Jurkat, Clone E6-1 (cell line): ENCODE measurements around the gene UQCR10. TPM values are rescaled to one million over a fixed set of nuclear protein-coding genes. Genes with fewer than 3 reads are reported as not detected.

ENCODE experiments used
- DNase-seq: peaks from one replicate; pipeline ENCODE4 v3.0.0-alpha.2; 2011; ENCODE audit warnings: low read depth, low spot score
- H3K4me3 ChIP-seq: 2 replicates; pipeline ENCODE4 v1.5.1; 2011; ENCODE audit warnings: mild to moderate bottlenecking, low read length, control low read depth, moderate library complexity
- polyA plus RNA-seq: library from polyadenylated mRNA; unstranded; fragments of >200 nt; gene quantifications from one replicate; pipeline ENCODE4 v1.2.1, GENCODE V29; 2012; ENCODE audit warnings: missing spikeins; ENCODE audit not compliant: insufficient read length, insufficient read depth

The UQCR10 gene
- 281 TPM for polyA plus RNA-seq

DNA sequence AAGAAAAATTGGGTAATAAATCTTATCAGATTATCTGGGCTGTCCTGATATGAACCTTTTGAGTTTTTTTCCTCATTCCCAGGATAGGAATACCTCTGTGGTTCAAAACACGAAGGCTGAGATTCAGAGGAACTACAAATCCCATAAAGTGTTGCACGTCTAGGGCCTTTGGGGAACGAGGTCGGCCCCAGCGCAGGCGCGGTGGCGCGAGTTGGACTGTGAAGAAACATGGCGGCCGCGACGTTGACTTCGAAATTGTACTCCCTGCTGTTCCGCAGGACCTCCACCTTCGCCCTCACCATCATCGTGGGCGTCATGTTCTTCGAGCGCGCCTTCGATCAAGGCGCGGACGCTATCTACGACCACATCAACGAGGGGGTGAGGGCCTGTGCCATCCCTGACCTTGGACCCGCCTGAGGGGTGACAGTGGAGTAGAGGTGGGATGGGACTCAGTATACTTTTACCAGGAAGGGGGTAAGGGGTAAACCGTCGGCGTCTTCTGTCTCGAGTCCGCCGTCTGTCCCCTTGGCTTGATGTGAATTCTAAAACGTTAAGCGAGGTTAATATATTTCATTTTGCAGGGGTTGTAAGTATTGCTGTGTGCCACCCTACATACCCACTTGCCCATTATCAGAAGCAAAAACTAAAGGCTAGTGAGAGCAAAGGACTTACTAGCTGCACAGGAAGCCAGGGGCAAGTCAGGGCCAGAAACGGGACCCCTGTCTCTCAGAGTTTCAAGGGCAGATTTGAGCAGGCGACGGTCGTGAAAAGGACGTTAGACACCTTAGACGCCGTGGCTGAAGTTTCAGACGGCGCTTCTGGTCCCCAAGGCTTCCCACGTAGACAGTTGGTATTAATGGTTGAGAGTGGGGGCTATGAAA, at the start of gene UQCR10:
TSS of gene UQCR10 (plus strand) at position 199 of the 881 bp plus-strand sequence. CDS start at position 229, 30 bp downstream.
- peak within 1 kb of the TSS; percentile 100 for H3K4me3 ChIP-seq
- DNase-seq, result peak; percentile 83

- no peak overlapping the region for H3K4me3 ChIP-seq
- no peak for DNase-seq
Measured at GRCh38 chr22:29717789-29718188, 49.4 kb upstream of the UQCR10 start.

GRCh38 chr22:29718949-29719898, 47.9 kb upstream of the UQCR10 start:
- no peak overlapping the region for H3K4me3 ChIP-seq

GRCh38 chr22:29719899-29720645, 47.1 kb upstream of the UQCR10 start, which contains the start of gene CABP7:
Gene CABP7 (plus strand): TSS chr22:29720003. CDS start chr22:29720425, 422 bp downstream.
- H3K4me3 ChIP-seq, result no peak within 1 kb of the TSS
- no peak for DNase-seq

More at GRCh38 chr22:29718949-29719898, 47.9 kb upstream of the UQCR10 start:
- no peak for DNase-seq

- no peak overlapping the region for H3K4me3 ChIP-seq
- DNase-seq, result no peak
Measured at GRCh38 chr22:29720811-29721323, 46.3 kb upstream of the UQCR10 start.

DNA sequence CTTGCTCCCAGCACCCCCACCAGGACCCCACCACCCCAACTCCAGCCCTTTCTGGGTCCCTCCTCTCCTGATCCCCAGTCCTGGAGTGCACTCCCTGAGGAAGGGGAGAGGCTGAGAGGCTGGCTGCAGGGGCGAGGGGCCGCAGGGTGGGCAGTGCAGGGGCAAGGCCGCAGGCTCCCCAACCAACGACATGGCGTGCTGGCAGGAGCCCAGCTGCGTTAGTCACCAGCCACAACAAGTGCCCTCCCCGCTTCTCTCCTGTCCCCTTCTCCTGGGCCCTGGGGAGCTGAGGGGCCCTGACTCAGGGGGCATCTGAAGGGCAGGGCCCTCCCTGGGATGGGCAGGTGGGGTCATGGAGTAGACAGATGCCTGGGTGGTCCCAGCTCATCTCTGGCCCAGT, 45.0 kb upstream of the UQCR10 start:
- no peak for DNase-seq
- no peak overlapping the region for H3K4me3 ChIP-seq

GRCh38 chr22:29722587-29722986, 44.6 kb upstream of the UQCR10 start:
- H3K4me3 ChIP-seq, result no peak overlapping the region
- DNase-seq, result no peak

DNA sequence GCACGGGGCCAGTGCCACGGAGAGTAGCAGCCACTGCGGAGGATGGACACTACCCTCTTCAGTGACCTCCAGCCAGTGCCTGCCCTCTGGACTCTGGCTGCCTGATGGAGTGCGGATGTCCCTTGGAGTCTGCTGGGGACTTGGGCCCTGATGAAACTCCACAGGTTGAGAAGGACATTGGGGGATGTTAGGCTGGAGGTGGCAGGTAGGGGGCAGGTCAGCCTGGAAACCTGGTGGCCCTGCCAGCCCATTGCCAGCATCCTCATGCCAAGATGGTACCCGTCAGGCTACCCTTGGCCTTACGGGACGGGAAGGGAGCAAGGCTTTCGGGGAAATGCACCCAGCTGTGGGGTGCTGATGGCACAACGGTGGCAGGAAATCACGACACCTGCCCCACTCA, 43.4 kb upstream of the UQCR10 start:
- DNase-seq, result no peak
- H3K4me3 ChIP-seq, result no peak overlapping the region

DNA sequence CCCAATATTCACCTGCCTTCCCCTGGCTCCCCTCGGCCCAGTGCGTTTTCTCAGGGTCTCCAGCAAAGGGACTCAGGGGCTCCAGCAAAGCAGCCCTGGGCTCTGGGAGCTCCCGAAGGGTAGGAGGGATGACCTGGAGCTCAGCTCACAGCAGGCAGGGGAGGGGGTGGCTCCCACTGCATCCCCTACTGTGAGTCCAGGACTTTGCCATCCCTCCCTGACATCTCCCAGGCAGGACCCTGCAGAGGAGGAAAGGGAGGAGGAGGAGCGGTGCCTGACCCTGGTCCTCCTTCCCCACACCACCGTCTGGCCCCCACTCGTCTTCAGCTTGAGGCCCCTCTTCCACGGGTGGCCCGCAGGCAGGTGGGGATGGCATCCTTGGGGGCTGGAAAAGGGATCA, 42.3 kb upstream of the UQCR10 start:
- H3K4me3 ChIP-seq, result no peak overlapping the region
- no peak for DNase-seq

DNA sequence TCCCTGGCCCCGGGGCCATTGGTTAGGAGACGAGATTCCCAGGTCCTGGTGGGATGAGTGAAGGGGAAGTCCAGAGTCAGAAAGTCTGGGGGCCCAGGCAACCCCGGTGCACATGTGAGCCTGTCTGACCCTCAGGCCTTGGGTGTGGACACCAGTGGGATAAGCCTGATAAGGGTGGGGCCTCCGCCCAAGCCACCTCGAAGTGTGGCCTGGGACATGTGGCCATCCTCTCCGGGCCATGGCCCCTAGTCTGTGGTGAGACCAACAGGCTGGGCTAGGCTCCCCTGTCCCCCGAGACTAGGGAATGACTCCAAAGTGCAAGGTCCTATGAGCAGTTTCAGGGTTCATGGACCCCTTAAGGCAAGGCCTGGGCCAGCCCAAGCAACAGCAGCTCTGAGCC, 41.1 kb upstream of the UQCR10 start:
- no peak overlapping the region for H3K4me3 ChIP-seq
- no peak for DNase-seq

- H3K4me3 ChIP-seq, result no peak overlapping the region
- DNase-seq, result no peak
Measured at GRCh38 chr22:29726512-29727130, 40.5 kb upstream of the UQCR10 start.

DNA sequence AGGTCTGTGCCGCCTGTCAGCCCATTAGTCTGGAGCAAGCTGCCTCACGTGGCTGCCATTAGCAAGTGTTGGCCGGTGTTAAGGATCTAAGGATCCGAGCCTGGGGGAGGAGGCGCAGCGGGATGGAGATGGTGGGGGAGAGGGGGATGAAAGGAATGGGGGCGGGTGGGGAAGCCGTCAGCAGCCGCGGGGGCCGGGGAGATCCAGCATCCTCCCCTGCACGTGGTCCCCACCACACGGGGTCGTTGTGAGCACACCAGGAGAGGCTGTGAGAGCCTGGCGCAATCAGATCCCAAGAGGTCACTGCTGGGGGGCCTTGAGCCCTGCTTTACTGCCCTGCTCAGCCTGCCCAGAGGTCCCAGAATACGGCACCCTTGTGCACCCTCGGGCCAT, 40.0 kb upstream of the UQCR10 start:
- H3K4me3 ChIP-seq, result no peak overlapping the region
- no peak for DNase-seq

GRCh38 chr22:29729161-29729560, 38.0 kb upstream of the UQCR10 start:
- DNase-seq, result no peak
- H3K4me3 ChIP-seq, result no peak overlapping the region

- DNase-seq, result no peak
- no peak overlapping the region for H3K4me3 ChIP-seq
Measured at GRCh38 chr22:29731058-29731850, 35.9 kb upstream of the UQCR10 start.

GRCh38 chr22:29732883-29733282, 34.3 kb upstream of the UQCR10 start:
- no peak overlapping the region for H3K4me3 ChIP-seq
- no peak for DNase-seq

GRCh38 chr22:29733362-29734201, 33.6 kb upstream of the UQCR10 start:
- DNase-seq, result no peak
- no peak overlapping the region for H3K4me3 ChIP-seq

DNA sequence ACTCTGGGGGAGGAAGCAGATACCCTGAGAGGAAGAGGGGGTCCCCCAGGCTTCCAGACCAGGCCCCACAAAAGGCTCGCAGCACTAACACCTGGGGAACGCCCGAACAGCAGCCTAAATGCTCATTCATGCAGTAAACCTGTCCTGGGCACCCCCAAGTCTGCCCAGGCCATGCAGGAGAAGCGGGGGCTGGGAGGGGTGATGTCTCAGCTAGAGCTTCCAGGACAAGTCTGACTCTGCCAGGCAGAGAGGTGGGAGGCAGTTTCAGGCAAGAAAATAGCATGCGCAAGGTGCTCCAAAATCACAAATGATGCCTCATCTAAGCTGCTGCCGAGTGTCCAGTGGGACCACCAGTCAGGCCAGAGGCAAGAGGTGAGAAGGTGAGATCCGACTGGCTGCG, 32.8 kb upstream of the UQCR10 start:
- no peak for DNase-seq

More for the DNA sequence above, 32.8 kb upstream of the UQCR10 start:
- H3K4me3 ChIP-seq, result no peak overlapping the region
